ENCODE measurements around the gene TAF1D. TPM values are rescaled to one million over a fixed set of nuclear protein-coding genes. Genes with fewer than 3 reads are reported as not detected.

The TAF1D gene
- total and polyA plus RNA-seq, 10 of the 15 experiments (the other 5 are each of a cell fraction or from before 2014, with no cell fraction given): 101 to 314 (median 199) TPM

DNA sequence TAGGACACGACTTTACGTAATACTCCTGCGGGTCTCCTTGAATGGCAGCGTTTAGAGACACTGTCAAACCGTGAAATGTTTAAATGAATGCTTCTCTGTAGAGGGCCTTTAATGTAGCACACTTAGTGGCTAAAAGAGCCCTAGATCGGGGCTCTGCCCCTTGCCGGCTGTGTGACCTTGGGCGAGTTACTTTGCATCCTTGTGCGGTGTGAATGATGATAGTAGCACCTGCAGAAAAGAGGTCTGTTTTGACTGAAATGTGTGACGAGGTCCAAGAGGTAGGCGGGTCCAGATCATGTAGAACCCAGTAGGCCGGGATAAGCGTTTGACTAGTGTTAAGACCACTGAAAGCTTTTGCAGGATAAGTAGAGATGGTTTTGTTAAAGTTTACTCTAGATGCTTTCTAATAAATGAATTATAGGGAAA is 43.7 kb upstream of the TAF1D start (continued):
- TF ChIP-seq, protein P1, sequence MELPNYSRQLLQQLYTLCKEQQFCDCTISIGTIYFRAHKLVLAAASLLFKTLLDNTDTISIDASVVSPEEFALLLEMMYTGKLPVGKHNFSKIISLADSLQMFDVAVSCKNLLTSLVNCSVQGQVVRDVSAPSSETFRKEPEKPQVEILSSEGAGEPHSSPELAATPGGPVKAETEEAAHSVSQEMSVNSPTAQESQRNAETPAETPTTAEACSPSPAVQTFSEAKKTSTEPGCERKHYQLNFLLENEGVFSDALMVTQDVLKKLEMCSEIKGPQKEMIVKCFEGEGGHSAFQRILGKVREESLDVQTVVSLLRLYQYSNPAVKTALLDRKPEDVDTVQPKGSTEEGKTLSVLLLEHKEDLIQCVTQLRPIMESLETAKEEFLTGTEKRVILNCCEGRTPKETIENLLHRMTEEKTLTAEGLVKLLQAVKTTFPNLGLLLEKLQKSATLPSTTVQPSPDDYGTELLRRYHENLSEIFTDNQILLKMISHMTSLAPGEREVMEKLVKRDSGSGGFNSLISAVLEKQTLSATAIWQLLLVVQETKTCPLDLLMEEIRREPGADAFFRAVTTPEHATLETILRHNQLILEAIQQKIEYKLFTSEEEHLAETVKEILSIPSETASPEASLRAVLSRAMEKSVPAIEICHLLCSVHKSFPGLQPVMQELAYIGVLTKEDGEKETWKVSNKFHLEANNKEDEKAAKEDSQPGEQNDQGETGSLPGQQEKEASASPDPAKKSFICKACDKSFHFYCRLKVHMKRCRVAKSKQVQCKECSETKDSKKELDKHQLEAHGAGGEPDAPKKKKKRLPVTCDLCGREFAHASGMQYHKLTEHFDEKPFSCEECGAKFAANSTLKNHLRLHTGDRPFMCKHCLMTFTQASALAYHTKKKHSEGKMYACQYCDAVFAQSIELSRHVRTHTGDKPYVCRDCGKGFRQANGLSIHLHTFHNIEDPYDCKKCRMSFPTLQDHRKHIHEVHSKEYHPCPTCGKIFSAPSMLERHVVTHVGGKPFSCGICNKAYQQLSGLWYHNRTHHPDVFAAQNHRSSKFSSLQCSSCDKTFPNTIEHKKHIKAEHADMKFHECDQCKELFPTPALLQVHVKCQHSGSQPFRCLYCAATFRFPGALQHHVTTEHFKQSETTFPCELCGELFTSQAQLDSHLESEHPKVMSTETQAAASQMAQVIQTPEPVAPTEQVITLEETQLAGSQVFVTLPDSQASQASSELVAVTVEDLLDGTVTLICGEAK (IDR thresholded peaks at IDR 0.05; ENCODE audit: borderline replicate concordance): no peak
- TF ChIP-seq MXI1 (IDR thresholded peaks at IDR 0.05; ENCODE audit: low read depth, low read length): no peak
- TF ChIP-seq ZBED1 (IDR thresholded peaks at IDR 0.05; ENCODE audit: borderline replicate concordance): peak; percentile 10; the same call in 1 of the 2 replicates

DNA sequence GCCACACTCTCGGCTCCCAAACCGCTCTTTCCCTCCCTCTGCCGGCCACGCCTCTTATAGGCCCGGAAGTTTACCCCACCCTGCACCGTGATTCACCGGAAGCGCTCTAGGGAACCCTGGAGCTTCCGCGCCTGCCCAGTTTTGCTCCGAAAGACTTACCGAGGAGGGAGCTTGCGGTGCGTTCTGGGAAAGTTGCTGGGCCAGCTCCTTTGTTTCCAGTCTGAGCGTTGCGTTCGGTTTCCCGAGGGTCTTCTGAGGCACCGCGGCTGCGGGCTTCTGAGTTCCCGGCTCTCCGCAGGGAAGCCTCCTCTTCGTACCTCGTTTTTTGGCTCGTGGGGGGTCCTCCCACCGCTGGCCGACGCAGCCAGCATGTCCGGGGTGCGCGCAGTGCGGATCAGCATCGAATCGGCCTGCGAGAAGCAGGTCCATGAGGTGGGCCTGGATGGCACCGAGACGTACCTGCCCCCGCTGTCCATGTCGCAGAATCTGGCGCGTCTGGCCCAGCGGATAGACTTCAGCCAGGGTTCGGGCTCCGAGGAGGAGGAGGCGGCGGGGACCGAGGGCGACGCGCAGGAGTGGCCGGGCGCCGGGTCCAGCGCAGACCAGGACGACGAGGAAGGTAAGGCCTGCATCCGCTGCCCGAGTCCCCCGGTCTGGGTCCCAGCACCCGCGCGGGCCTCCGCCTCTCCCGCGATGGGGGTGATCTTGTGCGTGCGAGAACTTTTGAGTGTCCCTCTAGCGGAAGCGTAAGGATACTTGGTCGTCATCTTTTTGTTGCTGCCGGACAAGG is 43.0 kb upstream of the TAF1D start, which contains the start of gene MED17:
MED17 (plus strand) TSS at position 138 of the 790 bp plus-strand sequence; CDS start at position 370, 232 bp downstream.
- RAD21 ChIA-PET (ENCODE audit: unreplicated experiment): interaction anchor here (0.5 to 2.9 kb wide), 12 partner anchors 28 to 673 kb away, joined by 3 to 40 read pairs (median 4); partner anchors contain the start of genes C11orf54, CEP295, PANX1 and TAF1D
- CTCF ChIA-PET: interaction anchor here (0.6 to 3.5 kb wide), 18 partner anchors 12 to 668 kb away, joined by 3 to 36 read pairs (median 4); partner anchors contain the start of genes C11orf54 and TAF1D
- H4K20me1 ChIP-seq (ENCODE audit: control insufficient read depth, insufficient read depth): 0 out of 2 replicates have a peak, but pooled peaks cover 3% of the 10 kb centered on the region
- peak; percentile 95 for ATAC-seq
- peak within 1 kb of the TSS; percentile 95 for H3K27ac ChIP-seq (ENCODE audit: control insufficient read depth, insufficient read depth)
- POLR2A ChIA-PET: interaction anchor here (0.5 to 5.2 kb wide), 10 partner anchors 10 to 352 kb away, joined by 3 to 85 read pairs (median 4); partner anchors contain the start of genes C11orf54, CEP295 and TAF1D
- peak; percentile 96 for FAIRE-seq
- H3K79me2 ChIP-seq (ENCODE audit: control insufficient read depth, insufficient read depth, low read length): peaks cover 55% of the 10 kb centered on the region
- peak; percentile 64 for DNase-seq (ENCODE audit: low read depth, low spot score)
- H2AFZ ChIP-seq (ENCODE audit: control insufficient read depth, low read depth, low read length): peak within 1 kb of the TSS; percentile 74
- H3K9me3 ChIP-seq (replicated peaks; ENCODE audit: control insufficient read depth, insufficient read depth, low read length): no peaks in the 10 kb centered on the region
- peaks cover 0 to 14% of the 10 kb centered on the region in 2 experiments; a peak in 1 of 4 replicates for H3K36me3 ChIP-seq (ENCODE audit: control insufficient read depth in 2 of 2, insufficient read depth in 2 of 2, low read length in 1 of 2)
- intact Hi-C loops (cut with micrococcal nuclease; ENCODE audit: unreplicated experiment): loop anchor here (1.0 to 10.0 kb wide), 3 partner anchors 43 to 590 kb away; partner anchors contain the start of genes C11orf54, SLC36A4 and TAF1D
- WGBS (ENCODE audit: insufficient coverage, insufficient replicate concordance, low lambda C conversion rate, missing lambda C conversion rate): under 1% methylated on average over 63 of the region's 72 CpGs
- H3K4me2 ChIP-seq (ENCODE audit: control insufficient read depth, insufficient read depth): peak within 1 kb of the TSS; percentile 89
- no peaks in the 10 kb centered on the region; the same call in 1 of the 2 replicates for H3K4me1 ChIP-seq (ENCODE audit: control insufficient read depth, insufficient read depth, low read length)
- in situ Hi-C loops (cut with MboI): no loop called here
- TSS peak; percentile 70 for BruUV-seq (replicated peaks)
- H3K4me3 ChIP-seq: peak within 1 kb of the TSS; percentile 80
- SMC1A ChIA-PET (ENCODE audit: uncharacterized antibody, unreplicated experiment): interaction anchor here (0.7 to 4.9 kb wide), 15 partner anchors 10 to 550 kb away, joined by 3 to 74 read pairs (median 4); partner anchors contain the start of genes C11orf54, CEP295 and TAF1D
- peak within 1 kb of the TSS; percentile 99 for H3K9ac ChIP-seq (ENCODE audit: control insufficient read depth, insufficient read depth, low read length)
- H3K27me3 ChIP-seq (replicated peaks in 1 of 2; ENCODE audit: control insufficient read depth in 2 of 2, insufficient read depth in 2 of 2, low read length in 1 of 2): no peaks in the 10 kb centered on the region
- TF ChIP-seq NFYB (IDR thresholded peaks at IDR 0.05; ENCODE audit: insufficient read depth, low read depth, low read length) (no peak), GATAD2B (conservative IDR thresholded peaks at IDR 0.05; ENCODE audit: low read depth) (peak; percentile 72; the same call in 1 of the 2 replicates), CBFB (IDR thresholded peaks at IDR 0.05; ENCODE audit: low read depth) (peak; percentile 75), TCF7 (IDR thresholded peaks at IDR 0.05; ENCODE audit: borderline replicate concordance) (no peak), JUNB (IDR thresholded peaks at IDR 0.05) (peak; percentile 8; the same call in 1 of the 2 replicates), SREBF1 (IDR thresholded peaks at IDR 0.05; ENCODE audit: low read length) (no peak), HCFC1 (IDR thresholded peaks at IDR 0.05; ENCODE audit: low read length) (peak; percentile 37; the same call in 1 of the 2 replicates), CEBPB (IDR thresholded peaks at IDR 0.05; ENCODE audit: borderline replicate concordance in 1 of 2, low read depth in 2 of 2, low read length in 2 of 2) (no peak), ZBED1 (IDR thresholded peaks at IDR 0.05; ENCODE audit: borderline replicate concordance) (peak; percentile 4; the same call in 1 of the 2 replicates), CHD2 (IDR thresholded peaks at IDR 0.05; ENCODE audit: borderline replicate concordance, low read depth, low read length) (peak; percentile 80), MYC (IDR thresholded peaks at IDR 0.05; ENCODE audit: insufficient read depth, insufficient read length, insufficient replicate concordance, low read length, severe bottlenecking) (peak; percentile 21)

Measured in GM12878 (cell line).